ENCODE results near the gene CCR7. TPM values are rescaled to one million over a fixed set of nuclear protein-coding genes. Genes with fewer than 3 reads are reported as not detected.
A peak's percentile ranks its signal among the peaks of the same experiment; 100 is the strongest.

The CCR7 gene
- total and polyA plus RNA-seq, 2 of the 13 experiments (the other 11 are each of a cell fraction or from before 2014, with no cell fraction given), result 0.04 to 0.53 TPM

DNA sequence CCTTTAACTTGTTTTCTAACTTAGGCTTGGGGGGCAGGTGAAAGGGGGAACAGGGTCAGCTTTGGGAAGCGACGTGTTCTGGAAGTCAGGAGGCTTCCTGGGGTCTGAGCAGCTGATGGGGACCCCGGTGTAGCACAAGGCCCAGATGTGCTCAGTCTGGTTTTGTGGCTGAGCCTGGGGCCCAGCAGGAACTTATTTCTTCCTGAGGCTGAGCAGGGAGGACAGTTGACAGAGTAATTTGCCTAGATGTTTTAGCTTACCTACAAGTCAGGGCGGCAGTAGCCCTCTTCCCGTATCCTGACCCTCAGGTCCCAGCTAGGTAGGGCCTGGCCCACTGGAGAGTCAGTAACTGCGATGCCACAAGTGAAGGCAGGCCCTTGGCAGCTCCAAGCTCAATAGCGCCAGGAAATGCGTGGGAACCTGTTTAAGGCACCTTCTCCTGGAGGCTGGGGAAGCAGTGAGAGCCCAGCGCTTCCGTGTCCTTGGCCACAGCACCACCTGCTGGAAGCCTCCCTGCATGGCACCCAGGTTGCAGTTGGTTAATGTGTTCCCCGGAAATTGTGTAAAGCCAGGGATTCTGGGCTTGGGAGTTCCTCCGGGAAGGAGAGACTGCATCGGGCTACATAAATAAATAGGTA is 5.2 kb downstream of the CCR7 start (continued):
- TF ChIP-seq, protein P1, sequence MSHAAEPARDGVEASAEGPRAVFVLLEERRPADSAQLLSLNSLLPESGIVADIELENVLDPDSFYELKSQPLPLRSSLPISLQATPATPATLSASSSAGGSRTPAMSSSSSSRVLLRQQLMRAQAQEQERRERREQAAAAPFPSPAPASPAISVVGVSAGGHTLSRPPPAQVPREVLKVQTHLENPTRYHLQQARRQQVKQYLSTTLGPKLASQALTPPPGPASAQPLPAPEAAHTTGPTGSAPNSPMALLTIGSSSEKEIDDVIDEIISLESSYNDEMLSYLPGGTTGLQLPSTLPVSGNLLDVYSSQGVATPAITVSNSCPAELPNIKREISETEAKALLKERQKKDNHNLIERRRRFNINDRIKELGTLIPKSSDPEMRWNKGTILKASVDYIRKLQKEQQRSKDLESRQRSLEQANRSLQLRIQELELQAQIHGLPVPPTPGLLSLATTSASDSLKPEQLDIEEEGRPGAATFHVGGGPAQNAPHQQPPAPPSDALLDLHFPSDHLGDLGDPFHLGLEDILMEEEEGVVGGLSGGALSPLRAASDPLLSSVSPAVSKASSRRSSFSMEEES (CRISPR knock-in tag; IDR thresholded peaks at IDR 0.05), result peak; percentile 52; the same call in 1 of the 2 replicates
- 0 out of 2 replicates have a peak, but pooled peaks have one; percentile 59 for TF ChIP-seq ZNF879 (CRISPR knock-in tag; IDR thresholded peaks at IDR 0.05)
- TF ChIP-seq MEIS1 (CRISPR knock-in tag; IDR thresholded peaks at IDR 0.05; ENCODE audit: borderline replicate concordance), result peak; percentile 35; the same call in 1 of the 2 replicates
- peak; percentile 82 for TF ChIP-seq HMG20B (CRISPR knock-in tag; conservative IDR thresholded peaks at IDR 0.05)

DNA sequence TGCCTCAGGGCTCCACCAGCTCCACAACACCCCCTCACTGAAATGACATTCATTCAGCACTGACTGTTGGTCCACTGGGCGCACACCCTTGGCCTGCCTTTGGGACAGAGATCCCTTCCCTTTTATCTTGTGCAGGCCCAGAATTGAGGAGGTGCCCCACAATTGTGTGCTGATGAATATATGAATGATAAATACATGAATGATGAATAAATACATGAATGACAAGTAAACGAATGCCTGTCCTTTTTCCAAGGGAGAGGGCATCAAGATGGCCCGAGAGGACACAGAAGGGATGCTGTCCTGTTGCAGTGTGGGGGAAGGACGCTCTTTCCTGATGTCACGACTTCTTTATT is 5.7 kb downstream of the CCR7 start:
- DNase-seq (ENCODE audit: low spot score) (no peak), ATAC-seq (no peak)
- H3K9ac ChIP-seq (ENCODE audit: insufficient read depth, low read depth, low read length), result no peak overlapping the region
- TF ChIP-seq KLF12 (CRISPR knock-in tag; IDR thresholded peaks at IDR 0.05; ENCODE audit: borderline replicate concordance) (no peak), TSC22D2 (CRISPR knock-in tag; IDR thresholded peaks at IDR 0.05; ENCODE audit: borderline replicate concordance) (no peak), TAF15 (IDR thresholded peaks at IDR 0.05; ENCODE audit: low read depth, low read length, poor library complexity, severe bottlenecking) (no peak), RFXANK (CRISPR knock-in tag; IDR thresholded peaks at IDR 0.05) (no peak)
- TF ChIP-seq, protein P2, sequence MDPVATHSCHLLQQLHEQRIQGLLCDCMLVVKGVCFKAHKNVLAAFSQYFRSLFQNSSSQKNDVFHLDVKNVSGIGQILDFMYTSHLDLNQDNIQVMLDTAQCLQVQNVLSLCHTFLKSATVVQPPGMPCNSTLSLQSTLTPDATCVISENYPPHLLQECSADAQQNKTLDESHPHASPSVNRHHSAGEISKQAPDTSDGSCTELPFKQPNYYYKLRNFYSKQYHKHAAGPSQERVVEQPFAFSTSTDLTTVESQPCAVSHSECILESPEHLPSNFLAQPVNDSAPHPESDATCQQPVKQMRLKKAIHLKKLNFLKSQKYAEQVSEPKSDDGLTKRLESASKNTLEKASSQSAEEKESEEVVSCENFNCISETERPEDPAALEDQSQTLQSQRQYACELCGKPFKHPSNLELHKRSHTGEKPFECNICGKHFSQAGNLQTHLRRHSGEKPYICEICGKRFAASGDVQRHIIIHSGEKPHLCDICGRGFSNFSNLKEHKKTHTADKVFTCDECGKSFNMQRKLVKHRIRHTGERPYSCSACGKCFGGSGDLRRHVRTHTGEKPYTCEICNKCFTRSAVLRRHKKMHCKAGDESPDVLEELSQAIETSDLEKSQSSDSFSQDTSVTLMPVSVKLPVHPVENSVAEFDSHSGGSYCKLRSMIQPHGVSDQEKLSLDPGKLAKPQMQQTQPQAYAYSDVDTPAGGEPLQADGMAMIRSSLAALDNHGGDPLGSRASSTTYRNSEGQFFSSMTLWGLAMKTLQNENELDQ (CRISPR knock-in tag; IDR thresholded peaks at IDR 0.05; ENCODE audit: borderline replicate concordance), result no peak
- TF ChIP-seq, protein P3, sequence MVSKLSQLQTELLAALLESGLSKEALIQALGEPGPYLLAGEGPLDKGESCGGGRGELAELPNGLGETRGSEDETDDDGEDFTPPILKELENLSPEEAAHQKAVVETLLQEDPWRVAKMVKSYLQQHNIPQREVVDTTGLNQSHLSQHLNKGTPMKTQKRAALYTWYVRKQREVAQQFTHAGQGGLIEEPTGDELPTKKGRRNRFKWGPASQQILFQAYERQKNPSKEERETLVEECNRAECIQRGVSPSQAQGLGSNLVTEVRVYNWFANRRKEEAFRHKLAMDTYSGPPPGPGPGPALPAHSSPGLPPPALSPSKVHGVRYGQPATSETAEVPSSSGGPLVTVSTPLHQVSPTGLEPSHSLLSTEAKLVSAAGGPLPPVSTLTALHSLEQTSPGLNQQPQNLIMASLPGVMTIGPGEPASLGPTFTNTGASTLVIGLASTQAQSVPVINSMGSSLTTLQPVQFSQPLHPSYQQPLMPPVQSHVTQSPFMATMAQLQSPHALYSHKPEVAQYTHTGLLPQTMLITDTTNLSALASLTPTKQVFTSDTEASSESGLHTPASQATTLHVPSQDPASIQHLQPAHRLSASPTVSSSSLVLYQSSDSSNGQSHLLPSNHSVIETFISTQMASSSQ (IDR thresholded peaks at IDR 0.05; ENCODE audit: low read depth), result no peak
- TF ChIP-seq, protein P3 (CRISPR knock-in tag; IDR thresholded peaks at IDR 0.05; ENCODE audit: borderline replicate concordance), result no peak
- TF ChIP-seq, protein P4, sequence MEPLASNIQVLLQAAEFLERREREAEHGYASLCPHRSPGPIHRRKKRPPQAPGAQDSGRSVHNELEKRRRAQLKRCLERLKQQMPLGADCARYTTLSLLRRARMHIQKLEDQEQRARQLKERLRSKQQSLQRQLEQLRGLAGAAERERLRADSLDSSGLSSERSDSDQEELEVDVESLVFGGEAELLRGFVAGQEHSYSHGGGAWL (CRISPR knock-in tag; IDR thresholded peaks at IDR 0.05), result no peak

More for the DNA sequence above, 5.7 kb downstream of the CCR7 start:
- Histone ChIP-seq H4K20me1 (ENCODE audit: insufficient read depth, low read length) (no peaks in the 10 kb centered on the region), H3K27me3 (ENCODE audit: control insufficient read depth in 1 of 2, insufficient read depth in 2 of 2, low read length in 2 of 2) (peaks cover 3 to 35% of the 10 kb centered on the region in 2 experiments; a peak in 2 of 5 replicates), H3K36me3 (replicated peaks in 1 of 2; ENCODE audit: control insufficient read depth in 1 of 2, insufficient read depth in 2 of 2, low read length in 2 of 2) (no peaks in the 10 kb centered on the region), H3K27ac (ENCODE audit: extremely low read length, insufficient read depth, low read length) (no peak overlapping the region), H3K4me1 (ENCODE audit: insufficient read depth, low read length) (peaks cover 65% of the 10 kb centered on the region), H3K9me3 (ENCODE audit: low read length) (no peaks in the 10 kb centered on the region), H3K79me2 (ENCODE audit: insufficient read depth, low read length) (no peaks in the 10 kb centered on the region), H3K4me2 (ENCODE audit: low read depth, low read length) (no peak overlapping the region), H2AFZ (ENCODE audit: low read length) (no peak overlapping the region), H3K4me3 (replicated peaks in 1 of 3; ENCODE audit: insufficient read depth in 1 of 3, low read depth in 2 of 3, low read length in 3 of 3) (no peak overlapping the region)
- no peak for FAIRE-seq
- WGBS (ENCODE audit: low lambda C conversion rate), result 90% methylated on average over 5 of the region's 5 CpGs
- intact Hi-C loops (cut with micrococcal nuclease; ENCODE audit: unreplicated experiment), result no loop called here
- no TSS peak for BruUV-seq (replicated peaks)
- POLR2A ChIA-PET, result interaction anchor here (1.0 to 3.1 kb wide), 13 partner anchors 8 to 139 kb away, joined by 3 to 45 read pairs (median 4); no protein-coding TSS in a partner anchor
- CTCF ChIA-PET (ENCODE audit: low intra/inter-chr PET ratio, low total read pairs), result interaction anchor here (0.9 to 3.1 kb wide), 6 partner anchors 27 to 201 kb away, joined by 3 to 57 read pairs (median 13); no protein-coding TSS in a partner anchor
- in situ Hi-C loops (cut with HindIII; ENCODE audit: extremely low pct_ligation_motif_present, low pct_unique_long_range_greater_than_20kb), result no loop called here
